GM12878 (cell line): ENCODE measurements around the gene NKAIN2. TPM values are rescaled to one million over a fixed set of nuclear protein-coding genes. Genes with fewer than 3 reads are reported as not detected.

ENCODE experiments used
- ATAC-seq: fragments of 200-7000 bp; cut with Tn5 transposase; 3 replicates; pipeline ENCODE4 v1.9.1; 2020; ENCODE audit warnings: mild to moderate bottlenecking, moderate library complexity
- BruUV-seq: library from RNA; stranded (reverse); fragments of 400-500 nt; replicated peaks from 2 replicates; lab custom pipeline; 2021; lab: Mats Ljungman, UMichigan
- CTCF ChIA-PET: fragments of 300-600 bp; sonication (Branson Sonifier 250); formaldehyde crosslinking; extraction: SDS; loops from one replicate; lab custom pipeline; 2021; ENCODE audit warnings: inconsistent platforms; lab: Yijun Ruan, JAX
- POLR2A ChIA-PET: fragments of 350-600 bp; formaldehyde crosslinking; extraction: SDS; loops from one replicate; lab custom pipeline; 2021; ENCODE audit warnings: inconsistent platforms; lab: Charles Lee
- RAD21 ChIA-PET: fragments of 300-600 bp; sonication (Branson Sonifier 250); formaldehyde crosslinking; loops from one replicate; lab custom pipeline; 2023; ENCODE audit warnings: antibody characterized with exemption; ENCODE audit not compliant: unreplicated experiment; lab: Charles Lee
- SMC1A ChIA-PET: fragments of 300-600 bp; sonication (Branson Sonifier 250); formaldehyde crosslinking; loops from one replicate; lab custom pipeline; 2023; ENCODE audit not compliant: unreplicated experiment, uncharacterized antibody; lab: Charles Lee
- DNase-seq: peaks from one replicate; pipeline ENCODE4 v3.0.0-alpha.2; 2011; ENCODE audit warnings: low read depth, low spot score
- FAIRE-seq: peaks from 3 replicates; lab custom pipeline; 2011; peaks lifted over from hg19 to GRCh38; lab: Jason Lieb, UNC
- H2AFZ ChIP-seq: 2 replicates; pipeline ENCODE4 v1.6.0; 2011; ENCODE audit warnings: low read depth, low read length, control low read depth; ENCODE audit not compliant: control insufficient read depth
- H3K27ac ChIP-seq: 2 replicates; pipeline ENCODE4 v1.5.1; 2011; ENCODE audit warnings: control low read depth; ENCODE audit not compliant: control insufficient read depth, insufficient read depth
- H3K27me3 ChIP-seq, 2 experiments: replicated peaks in 1 of 2; 2 replicates each; pipeline versions ENCODE4 v1.6.0 to v1.6.1; 2011; ENCODE audit warnings: low read length in 1 of 2; ENCODE audit not compliant: control insufficient read depth in 2 of 2, insufficient read depth in 2 of 2
- H3K36me3 ChIP-seq, 2 experiments: 2 replicates each; pipeline ENCODE4 v1.5.1; 2011; ENCODE audit warnings: low read length in 1 of 2; ENCODE audit not compliant: control insufficient read depth in 2 of 2, insufficient read depth in 2 of 2
- H3K4me1 ChIP-seq: 2 replicates; pipeline ENCODE4 v1.6.1; 2011; ENCODE audit warnings: mild to moderate bottlenecking, low read length, moderate library complexity, mixed read lengths; ENCODE audit not compliant: control insufficient read depth, insufficient read depth
- H3K4me2 ChIP-seq: 2 replicates; pipeline ENCODE4 v1.6.0; 2011; ENCODE audit warnings: control low read depth; ENCODE audit not compliant: control insufficient read depth, insufficient read depth
- H3K4me3 ChIP-seq: fragments of 200-600 bp; sonication (generic); 2 replicates; pipeline ENCODE4 v1.5.1; 2016
- H3K79me2 ChIP-seq: 2 replicates; pipeline ENCODE4 v1.6.0; 2011; ENCODE audit warnings: low read length; ENCODE audit not compliant: control insufficient read depth, insufficient read depth
- H3K9ac ChIP-seq: 2 replicates; pipeline ENCODE4 v1.8.0; 2011; ENCODE audit warnings: low read length, control low read depth, mixed read lengths; ENCODE audit not compliant: control insufficient read depth, insufficient read depth
- H3K9me3 ChIP-seq: replicated peaks from 3 replicates; pipeline ENCODE4 v1.5.1; 2011; ENCODE audit warnings: mild to moderate bottlenecking, low read length; ENCODE audit not compliant: control insufficient read depth, insufficient read depth
- H4K20me1 ChIP-seq: 2 replicates; pipeline ENCODE4 v1.6.0; 2011; ENCODE audit not compliant: control insufficient read depth, insufficient read depth
- HCFC1 ChIP-seq: fragments of 150-350 bp; IDR thresholded peaks from 2 replicates; pipeline ENCODE4 v1.6.1; 2014; ENCODE audit warnings: low read length
- KDM1A ChIP-seq: fragments of 200-600 bp; sonication (generic); IDR thresholded peaks from 2 replicates; pipeline ENCODE4 v1.6.1; 2016; ENCODE audit warnings: borderline replicate concordance
- MEF2B ChIP-seq: fragments of 450-650 bp; IDR thresholded peaks from 2 replicates; pipeline ENCODE4 v1.6.1; 2018; ENCODE audit warnings: mild to moderate bottlenecking, moderate library complexity; ENCODE audit not compliant: partially characterized antibody, poor library complexity, severe bottlenecking
- MYB ChIP-seq: fragments of 150-350 bp; IDR thresholded peaks from 2 replicates; pipeline ENCODE4 v1.6.1; 2014; ENCODE audit warnings: mild to moderate bottlenecking, low read depth, low read length, borderline replicate concordance
- SREBF2 ChIP-seq: IDR thresholded peaks from 2 replicates; pipeline ENCODE4 v1.6.1; 2012; ENCODE audit warnings: mild to moderate bottlenecking, low read length
- WGBS: methylation state at CpG from one replicate; pipeline ENCODE4 v1.1.6; 2016; ENCODE audit warnings: low lambda C conversion rate; ENCODE audit not compliant: insufficient replicate concordance, insufficient coverage; ENCODE audit errors: missing lambda C conversion rate; 5-methylcytosine and 5-hydroxymethylcytosine counted together
- in situ Hi-C: fragments of 300-500 bp; cut with MboI; formaldehyde crosslinking; loops from 9 replicates; pipeline ENCODE4 v1.14.3; 2018; ENCODE audit warnings: mixed read lengths
- intact Hi-C: fragments of 100-400 bp; cut with micrococcal nuclease; formaldehyde crosslinking; loops from one replicate; pipeline ENCODE4 v1.14.2; 2022; ENCODE audit not compliant: unreplicated experiment
- polyA plus RNA-seq, 11 experiments: library from polyadenylated mRNA; depleted of rRNA in 4 of 11; unstranded in 6 of 11; stranded (reverse) in 5 of 11; fragments of >200 nt; fragmentation: Nextera tagmentation in 4 of 11; fragmentation: Illumina TruSeq in 1 of 11; extraction: Ambion mirVana in 4 of 11; extraction: Trizol in 1 of 11; gene quantifications; 1 replicate in 1 of 11; 2 replicates in 10 of 11; pipeline versions ENCODE4 v1.2.1 to v1.2.3, GENCODE V29; 2011 to 2016; ENCODE audit warnings: inconsistent platforms in 2 of 11, missing spikeins in 2 of 11, low read depth in 1 of 11
- total RNA-seq, 4 experiments: library from RNA; depleted of rRNA in 3 of 4; stranded (reverse); fragments of >200 nt in 3 of 4; fragmentation: Illumina TruSeq in 1 of 4; extraction: Trizol in 1 of 4; gene quantifications; 2 replicates each; pipeline versions ENCODE4 v1.2.1 to v1.2.3, GENCODE V29; 2013 to 2021
- TF ChIP-seq, protein P1 (sequence below): fragments of 450-650 bp; IDR thresholded peaks from 2 replicates; pipeline ENCODE4 v1.6.1; 2017; ENCODE audit warnings: low read depth, mild to moderate bottlenecking, moderate library complexity
- TF ChIP-seq, protein P2 (sequence below): fragments of 450-650 bp; IDR thresholded peaks from 2 replicates; pipeline ENCODE4 v1.6.1; 2017; ENCODE audit warnings: mild to moderate bottlenecking, moderate library complexity
- TF ChIP-seq, protein P3 (sequence below): IDR thresholded peaks from 2 replicates; pipeline ENCODE4 v1.6.1; 2011; ENCODE audit warnings: low read depth, mild to moderate bottlenecking, low read length, moderate library complexity, borderline replicate concordance; ENCODE audit errors: extremely low read depth

NKAIN2 gene
- total and polyA plus RNA-seq, 10 of the 15 experiments (the other 5 are each of a cell fraction or from before 2014, with no cell fraction given), result not detected

DNA sequence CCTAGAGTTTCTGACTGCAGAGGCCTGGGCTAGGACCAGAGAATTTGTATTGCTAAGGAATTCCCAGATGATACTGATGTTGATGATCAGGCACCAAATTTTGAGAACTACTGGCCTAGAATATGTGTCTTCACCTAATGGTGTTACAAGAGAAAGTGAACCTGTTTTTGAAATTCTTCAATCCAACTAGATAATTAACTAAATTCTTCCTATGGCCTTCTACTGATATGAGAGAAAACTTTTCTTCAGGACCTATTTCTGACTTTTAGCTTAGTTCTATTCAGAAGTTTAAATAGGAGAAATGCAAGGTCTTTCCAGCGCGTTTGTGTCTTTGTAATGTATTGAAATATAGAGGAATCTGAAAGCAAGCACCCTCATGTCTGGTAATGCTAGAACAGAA lies 7.3 kb downstream of the NKAIN2 start (continued):
- no peak for TF ChIP-seq MEF2B
- TF ChIP-seq, protein P1, sequence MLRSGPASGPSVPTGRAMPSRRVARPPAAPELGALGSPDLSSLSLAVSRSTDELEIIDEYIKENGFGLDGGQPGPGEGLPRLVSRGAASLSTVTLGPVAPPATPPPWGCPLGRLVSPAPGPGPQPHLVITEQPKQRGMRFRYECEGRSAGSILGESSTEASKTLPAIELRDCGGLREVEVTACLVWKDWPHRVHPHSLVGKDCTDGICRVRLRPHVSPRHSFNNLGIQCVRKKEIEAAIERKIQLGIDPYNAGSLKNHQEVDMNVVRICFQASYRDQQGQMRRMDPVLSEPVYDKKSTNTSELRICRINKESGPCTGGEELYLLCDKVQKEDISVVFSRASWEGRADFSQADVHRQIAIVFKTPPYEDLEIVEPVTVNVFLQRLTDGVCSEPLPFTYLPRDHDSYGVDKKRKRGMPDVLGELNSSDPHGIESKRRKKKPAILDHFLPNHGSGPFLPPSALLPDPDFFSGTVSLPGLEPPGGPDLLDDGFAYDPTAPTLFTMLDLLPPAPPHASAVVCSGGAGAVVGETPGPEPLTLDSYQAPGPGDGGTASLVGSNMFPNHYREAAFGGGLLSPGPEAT, result no peak
- no peak for TF ChIP-seq MYB
- no peak for TF ChIP-seq SREBF2
- no peak for TF ChIP-seq KDM1A
- TF ChIP-seq, protein P2, sequence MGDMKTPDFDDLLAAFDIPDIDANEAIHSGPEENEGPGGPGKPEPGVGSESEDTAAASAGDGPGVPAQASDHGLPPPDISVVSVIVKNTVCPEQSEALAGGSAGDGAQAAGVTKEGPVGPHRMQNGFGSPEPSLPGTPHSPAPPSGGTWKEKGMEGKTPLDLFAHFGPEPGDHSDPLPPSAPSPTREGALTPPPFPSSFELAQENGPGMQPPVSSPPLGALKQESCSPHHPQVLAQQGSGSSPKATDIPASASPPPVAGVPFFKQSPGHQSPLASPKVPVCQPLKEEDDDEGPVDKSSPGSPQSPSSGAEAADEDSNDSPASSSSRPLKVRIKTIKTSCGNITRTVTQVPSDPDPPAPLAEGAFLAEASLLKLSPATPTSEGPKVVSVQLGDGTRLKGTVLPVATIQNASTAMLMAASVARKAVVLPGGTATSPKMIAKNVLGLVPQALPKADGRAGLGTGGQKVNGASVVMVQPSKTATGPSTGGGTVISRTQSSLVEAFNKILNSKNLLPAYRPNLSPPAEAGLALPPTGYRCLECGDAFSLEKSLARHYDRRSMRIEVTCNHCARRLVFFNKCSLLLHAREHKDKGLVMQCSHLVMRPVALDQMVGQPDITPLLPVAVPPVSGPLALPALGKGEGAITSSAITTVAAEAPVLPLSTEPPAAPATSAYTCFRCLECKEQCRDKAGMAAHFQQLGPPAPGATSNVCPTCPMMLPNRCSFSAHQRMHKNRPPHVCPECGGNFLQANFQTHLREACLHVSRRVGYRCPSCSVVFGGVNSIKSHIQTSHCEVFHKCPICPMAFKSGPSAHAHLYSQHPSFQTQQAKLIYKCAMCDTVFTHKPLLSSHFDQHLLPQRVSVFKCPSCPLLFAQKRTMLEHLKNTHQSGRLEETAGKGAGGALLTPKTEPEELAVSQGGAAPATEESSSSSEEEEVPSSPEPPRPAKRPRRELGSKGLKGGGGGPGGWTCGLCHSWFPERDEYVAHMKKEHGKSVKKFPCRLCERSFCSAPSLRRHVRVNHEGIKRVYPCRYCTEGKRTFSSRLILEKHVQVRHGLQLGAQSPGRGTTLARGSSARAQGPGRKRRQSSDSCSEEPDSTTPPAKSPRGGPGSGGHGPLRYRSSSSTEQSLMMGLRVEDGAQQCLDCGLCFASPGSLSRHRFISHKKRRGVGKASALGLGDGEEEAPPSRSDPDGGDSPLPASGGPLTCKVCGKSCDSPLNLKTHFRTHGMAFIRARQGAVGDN, result no peak
- TF ChIP-seq, all 136 proteins: peak for 0

DNA sequence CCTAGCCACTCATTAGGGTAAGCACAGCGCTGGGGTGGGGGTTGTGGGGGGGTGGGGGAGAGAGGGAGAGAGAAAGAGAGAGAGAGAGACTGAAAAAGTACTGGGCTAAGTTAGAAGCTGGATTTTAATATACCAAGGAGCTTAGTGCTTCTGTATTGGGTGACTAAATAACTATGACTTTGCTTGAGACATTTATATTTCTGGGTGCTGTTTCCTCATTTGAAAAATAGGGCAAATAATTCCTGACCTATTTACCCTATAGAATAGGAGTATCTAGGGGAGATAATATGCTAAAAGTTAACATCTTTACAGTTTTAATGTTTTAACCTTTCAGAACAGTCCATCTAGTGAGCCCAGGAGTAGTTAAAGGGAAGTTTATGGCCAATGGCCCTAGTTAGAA lies 7.7 kb downstream of the NKAIN2 start:
- 0% methylated on average over 1 of the region's 1 CpG for WGBS
- Histone ChIP-seq H3K9me3 (no peaks in the 10 kb centered on the region), H3K4me3 (no peak overlapping the region), H3K4me2 (no peak overlapping the region), H3K4me1 (no peaks in the 10 kb centered on the region), H3K27ac (no peak overlapping the region), H3K36me3 (no peaks in the 10 kb centered on the region), H3K27me3 (no peaks in the 10 kb centered on the region), H2AFZ (no peak overlapping the region), H4K20me1 (no peaks in the 10 kb centered on the region), H3K79me2 (no peaks in the 10 kb centered on the region), H3K9ac (no peak overlapping the region)
- intact Hi-C loops (no loop called here), in situ Hi-C loops (loop anchor here (25.0 kb wide), 1 partner anchor 976 kb away; no protein-coding TSS in a partner anchor)
- TF ChIP-seq, protein P3, sequence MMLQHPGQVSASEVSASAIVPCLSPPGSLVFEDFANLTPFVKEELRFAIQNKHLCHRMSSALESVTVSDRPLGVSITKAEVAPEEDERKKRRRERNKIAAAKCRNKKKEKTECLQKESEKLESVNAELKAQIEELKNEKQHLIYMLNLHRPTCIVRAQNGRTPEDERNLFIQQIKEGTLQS, result no peak
- TF ChIP-seq HCFC1, result no peak
- POLR2A ChIA-PET, result no interaction called here
- SMC1A ChIA-PET, result no interaction called here
- CTCF ChIA-PET, result no interaction called here
- DNase-seq (no peak), FAIRE-seq (no peak), ATAC-seq (no peak)
- RAD21 ChIA-PET, result no interaction called here
- no TSS peak for BruUV-seq
